Fibroblast of the aortic adventitia (primary cell): ENCODE data around the gene DPP6. TPM values are rescaled to one million over a fixed set of nuclear protein-coding genes. Genes with fewer than 3 reads are reported as not detected.

Source experiments
- DNase-seq: peaks from one replicate; pipeline ENCODE4 v3.0.0-alpha.2; 2010; ENCODE audit warnings: low read depth
- H3K4me3 ChIP-seq: 2 replicates; pipeline ENCODE4 v1.5.1; 2011; ENCODE audit warnings: low read depth, mild to moderate bottlenecking, control low read depth, low read length, moderate library complexity
- total RNA-seq: library from RNA; depleted of rRNA; stranded (reverse); fragments of >200 nt; gene quantifications from 2 replicates; pipeline ENCODE4 v1.2.3, GENCODE V29; 2012; ENCODE audit warnings: low replicate concordance
- TF ChIP-seq, protein P1 (sequence below): IDR thresholded peaks from 2 replicates; pipeline ENCODE4 v1.5.1; 2011; ENCODE audit warnings: mild to moderate bottlenecking, low read length, control low read depth, inconsistent platforms; ENCODE audit not compliant: insufficient read depth

DPP6 gene
- total RNA-seq, 1 donor, result not detected

DNA sequence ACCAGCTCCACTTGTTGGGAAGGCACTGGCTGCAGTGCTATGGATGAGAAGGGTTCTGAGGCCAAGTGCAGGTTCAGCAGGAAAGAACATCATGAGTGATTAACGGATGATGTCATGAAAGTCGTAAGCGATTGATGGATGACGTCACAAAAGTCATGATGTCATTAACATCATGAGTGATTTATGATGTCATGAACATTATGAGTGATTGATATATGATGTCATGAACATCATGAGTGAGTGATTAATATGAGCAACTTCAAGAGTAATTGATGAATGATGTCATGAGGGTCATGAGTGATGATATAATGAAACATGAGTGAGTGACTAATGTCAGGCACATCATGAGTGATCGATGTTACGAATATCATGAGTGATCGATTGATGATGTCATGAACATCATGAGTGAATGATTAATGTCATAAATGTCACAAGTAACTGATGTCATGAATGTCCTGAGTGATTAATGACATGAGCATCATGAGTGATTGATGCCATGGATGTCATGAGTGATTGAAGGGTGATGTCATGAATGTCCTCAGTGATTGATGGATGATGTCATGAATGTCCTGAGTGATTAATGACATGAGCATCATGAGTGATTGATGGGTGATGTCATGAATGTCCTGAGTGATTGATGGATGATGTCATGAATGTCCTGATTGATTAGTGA lies 765.2 kb downstream of the DPP6 start:
- H3K4me3 ChIP-seq, result no peak overlapping the region
- DNase-seq, result no peak
- TF ChIP-seq, protein P1, sequence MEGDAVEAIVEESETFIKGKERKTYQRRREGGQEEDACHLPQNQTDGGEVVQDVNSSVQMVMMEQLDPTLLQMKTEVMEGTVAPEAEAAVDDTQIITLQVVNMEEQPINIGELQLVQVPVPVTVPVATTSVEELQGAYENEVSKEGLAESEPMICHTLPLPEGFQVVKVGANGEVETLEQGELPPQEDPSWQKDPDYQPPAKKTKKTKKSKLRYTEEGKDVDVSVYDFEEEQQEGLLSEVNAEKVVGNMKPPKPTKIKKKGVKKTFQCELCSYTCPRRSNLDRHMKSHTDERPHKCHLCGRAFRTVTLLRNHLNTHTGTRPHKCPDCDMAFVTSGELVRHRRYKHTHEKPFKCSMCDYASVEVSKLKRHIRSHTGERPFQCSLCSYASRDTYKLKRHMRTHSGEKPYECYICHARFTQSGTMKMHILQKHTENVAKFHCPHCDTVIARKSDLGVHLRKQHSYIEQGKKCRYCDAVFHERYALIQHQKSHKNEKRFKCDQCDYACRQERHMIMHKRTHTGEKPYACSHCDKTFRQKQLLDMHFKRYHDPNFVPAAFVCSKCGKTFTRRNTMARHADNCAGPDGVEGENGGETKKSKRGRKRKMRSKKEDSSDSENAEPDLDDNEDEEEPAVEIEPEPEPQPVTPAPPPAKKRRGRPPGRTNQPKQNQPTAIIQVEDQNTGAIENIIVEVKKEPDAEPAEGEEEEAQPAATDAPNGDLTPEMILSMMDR, result no peak

DNA sequence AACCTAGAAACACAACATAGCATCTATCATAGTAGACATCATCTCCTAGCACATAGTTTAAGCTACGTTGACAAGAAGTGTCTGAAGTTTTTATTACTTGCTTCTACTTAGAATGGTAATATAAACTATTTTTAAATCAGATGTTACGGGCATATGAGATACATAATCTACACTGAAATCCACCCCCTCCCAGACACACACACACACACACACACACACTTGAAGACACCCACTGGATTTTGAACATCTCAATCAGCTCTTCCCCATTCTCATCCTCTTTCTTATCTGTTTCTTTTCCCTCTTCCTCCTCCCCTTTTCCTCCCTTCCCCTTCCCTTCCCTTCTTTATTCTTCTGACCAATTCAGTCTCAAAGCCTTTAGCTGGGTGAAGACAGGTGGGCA lies 774.8 kb downstream of the DPP6 start:
- TF ChIP-seq, protein P1, result no peak
- no peak for DNase-seq

DNA sequence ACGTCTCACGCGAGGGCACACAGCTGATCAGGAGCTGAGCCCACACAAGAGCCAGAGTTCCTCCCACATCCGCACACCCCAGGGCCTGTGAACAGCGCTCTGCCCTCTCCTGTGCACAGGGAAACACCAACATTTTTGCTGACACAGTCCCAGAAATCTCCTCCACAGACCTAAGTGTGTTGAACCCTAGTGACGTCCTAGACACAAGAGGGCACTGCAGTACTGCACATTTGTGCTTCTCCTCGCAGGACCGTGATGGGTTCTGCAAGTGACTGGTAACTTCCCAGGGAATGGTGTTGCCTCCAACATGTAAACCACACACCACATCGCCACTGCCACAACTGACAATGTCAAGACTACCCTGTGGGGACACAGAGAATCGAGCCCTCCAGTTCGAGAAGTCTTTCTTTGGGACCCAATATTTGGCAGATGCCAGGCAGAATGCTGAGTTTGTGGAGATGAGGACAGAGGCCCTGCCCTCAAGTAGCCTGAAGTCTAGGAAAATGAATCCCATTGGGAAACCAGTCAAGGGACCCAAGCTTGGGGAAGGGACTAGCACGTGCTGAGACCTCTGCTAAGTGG lies 780.5 kb downstream of the DPP6 start:
- no peak for DNase-seq
- TF ChIP-seq, protein P1, result no peak

More for the DNA sequence above, 774.8 kb downstream of the DPP6 start:
- no peak overlapping the region for H3K4me3 ChIP-seq

DNA sequence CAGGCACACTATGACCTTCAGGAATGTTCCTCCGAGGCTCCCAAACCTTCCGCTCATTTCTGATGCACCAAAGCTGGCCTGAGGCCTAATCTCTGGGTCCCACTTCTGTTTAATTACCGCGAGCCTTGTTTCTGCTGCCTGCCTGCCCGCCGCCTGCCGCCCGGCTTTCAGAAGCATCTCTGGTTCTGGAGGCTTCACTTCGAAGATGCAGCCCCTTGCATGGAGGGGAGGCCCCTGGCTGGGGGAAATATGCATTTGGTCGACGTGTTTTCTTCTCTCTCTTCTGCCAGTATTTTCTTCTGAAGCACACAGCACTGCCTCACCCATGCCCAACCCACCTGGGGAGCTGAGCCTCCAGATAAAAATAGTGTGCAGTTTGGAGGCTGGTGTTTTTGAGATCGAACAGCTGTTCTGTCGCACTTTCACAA lies 783.8 kb downstream of the DPP6 start:
- TF ChIP-seq, protein P1, result no peak
- DNase-seq, result no peak

More for the DNA sequence above, 780.5 kb downstream of the DPP6 start:
- no peak overlapping the region for H3K4me3 ChIP-seq

DNA sequence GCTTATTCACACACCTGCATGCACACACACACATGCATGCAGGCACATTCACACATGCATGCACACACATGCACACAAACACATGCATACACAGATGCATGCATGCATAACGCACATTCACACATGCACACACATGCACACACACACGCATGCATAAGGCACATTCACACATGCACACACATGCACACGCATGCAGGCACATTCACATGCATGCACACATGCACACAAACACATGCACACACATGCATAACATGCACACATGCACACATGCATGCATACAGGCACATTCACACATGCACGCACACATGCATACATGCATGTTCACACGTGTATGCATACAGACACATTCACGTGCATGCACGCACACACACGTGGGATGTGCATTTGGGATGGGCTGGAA lies 784.9 kb downstream of the DPP6 start:
- DNase-seq, result no peak
- TF ChIP-seq, protein P1, result no peak
- H3K4me3 ChIP-seq, result no peak overlapping the region

More for the DNA sequence above, 783.8 kb downstream of the DPP6 start:
- no peak overlapping the region for H3K4me3 ChIP-seq

DNA sequence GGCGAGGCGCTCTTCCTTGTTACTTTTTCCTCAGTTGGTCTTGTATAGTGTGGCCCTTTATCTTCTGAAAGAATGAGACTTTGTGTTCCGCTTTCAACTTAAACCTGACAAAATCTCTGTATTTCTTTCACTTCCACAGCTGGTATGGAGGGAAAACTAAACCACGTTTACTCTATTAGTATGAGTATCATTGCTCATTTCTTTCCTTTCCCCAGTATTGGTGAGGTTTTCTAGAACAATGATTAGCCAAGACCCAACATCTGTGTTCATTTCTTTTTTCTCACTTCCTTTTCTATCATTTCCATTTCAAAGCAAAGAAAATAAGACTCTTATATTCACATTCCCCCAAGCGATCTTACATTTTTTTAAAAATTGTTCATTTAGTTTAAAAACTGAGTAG lies 785.4 kb downstream of the DPP6 start:
- no peak for DNase-seq
- H3K4me3 ChIP-seq, result no peak overlapping the region
- TF ChIP-seq, protein P1, result no peak

DNA sequence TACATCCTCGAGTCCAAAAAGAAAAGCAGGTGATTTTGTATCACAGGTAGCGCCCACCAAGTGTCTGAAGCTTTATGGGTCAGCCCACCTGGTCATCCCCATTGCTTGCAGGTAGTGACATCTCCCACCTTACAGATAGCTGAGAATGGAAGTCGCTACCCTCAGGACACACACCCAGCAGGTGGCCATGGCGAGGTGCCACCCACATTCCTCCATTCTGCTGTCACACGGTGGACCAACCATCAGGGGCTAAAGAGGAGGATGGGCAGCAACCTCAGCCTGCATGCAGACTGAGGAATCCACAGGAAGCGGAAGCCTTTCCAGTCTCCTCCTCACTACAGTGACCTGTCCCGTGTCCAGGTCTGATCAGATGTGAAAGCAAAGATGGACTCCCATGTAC lies 787.9 kb downstream of the DPP6 start:
- DNase-seq, result no peak
- no peak overlapping the region for H3K4me3 ChIP-seq
- TF ChIP-seq, protein P1, result no peak
